Measurements from ENCODE around the gene FAR2.

GRCh38 chr12:29240441-29240840, 91.4 kb downstream of the FAR2 start:
- TF ChIP-seq CTCF (IDR thresholded peaks at IDR 0.05; ENCODE audit: extremely low read depth in 1 of 2, insufficient read depth in 1 of 2, low read depth in 1 of 2, low read length in 2 of 2): no peak
- TF ChIP-seq POLR2AphosphoS5 (IDR thresholded peaks at IDR 0.05; ENCODE audit: insufficient read depth, low read depth, low read length): no peak
- no peak for TF ChIP-seq EZH2 (IDR thresholded peaks at IDR 0.05; ENCODE audit: borderline replicate concordance, low read depth, low read length, severe bottlenecking)
- TF ChIP-seq, protein P1, sequence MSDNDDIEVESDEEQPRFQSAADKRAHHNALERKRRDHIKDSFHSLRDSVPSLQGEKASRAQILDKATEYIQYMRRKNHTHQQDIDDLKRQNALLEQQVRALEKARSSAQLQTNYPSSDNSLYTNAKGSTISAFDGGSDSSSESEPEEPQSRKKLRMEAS (IDR thresholded peaks at IDR 0.05; ENCODE audit: insufficient read depth, insufficient read length): no peak
- no peak for TF ChIP-seq GATA2 (IDR thresholded peaks at IDR 0.05; ENCODE audit: insufficient read depth, insufficient read length, low read depth, low read length)
- no peak for TF ChIP-seq FOS (IDR thresholded peaks at IDR 0.05; ENCODE audit: borderline replicate concordance, insufficient read depth, low read length)
- no peak for TF ChIP-seq POLR2A (IDR thresholded peaks at IDR 0.05; ENCODE audit: low read depth, low read length)

Data from endothelial cell of umbilical vein (primary cell).